Measurements from ENCODE around the gene NEURL3. TPM values are rescaled to one million over a fixed set of nuclear protein-coding genes. Genes with fewer than 3 reads are reported as not detected.

The NEURL3 gene
- total and polyA plus RNA-seq, 2 donors (not counting 1 experiment from before 2014, with no cell fraction given), result not detected

GRCh38 chr2:96470636-96471035, 34.5 kb downstream of the NEURL3 start:
- H2AFZ ChIP-seq (ENCODE audit: low read length), result no peak overlapping the region
- peak overlapping the region in 1 of 4 experiments; percentile 28 for H3K4me3 ChIP-seq (replicated peaks in 1 of 4; ENCODE audit: control extremely low read depth in 1 of 4, insufficient read depth in 1 of 4, low read depth in 3 of 4, low read length in 4 of 4)
- peak; percentile 18 to 31 for DNase-seq (ENCODE audit: low read depth in 2 of 2)
- H3K27ac ChIP-seq (ENCODE audit: insufficient read depth, low read length), result no peak overlapping the region
- no peaks in the 10 kb centered on the region for H3K79me2 ChIP-seq (ENCODE audit: control insufficient read depth, insufficient read depth, low read length)
- no peaks in the 10 kb centered on the region for H4K20me1 ChIP-seq (ENCODE audit: control insufficient read depth, extremely low read depth, insufficient read depth, low read length)
- no peaks in the 10 kb centered on the region for H3K4me1 ChIP-seq (ENCODE audit: control insufficient read depth, extremely low read depth, insufficient read depth, low read length)
- H3K9me3 ChIP-seq (ENCODE audit: control insufficient read depth, insufficient read depth, low read depth, low read length), result no peaks in the 10 kb centered on the region
- no peak overlapping the region for H3K9ac ChIP-seq (ENCODE audit: insufficient read depth, low read length)
- peaks cover 2% of the 10 kb centered on the region for H3K27me3 ChIP-seq (ENCODE audit: control insufficient read depth, insufficient read depth, low read length)
- H3K4me2 ChIP-seq (ENCODE audit: extremely low read depth, insufficient read depth, low read length), result peak overlapping the region; percentile 51
- no peak for TF ChIP-seq EZH2 (IDR thresholded peaks at IDR 0.05; ENCODE audit: low read length, missing control alignments)
- TF ChIP-seq, protein P1, sequence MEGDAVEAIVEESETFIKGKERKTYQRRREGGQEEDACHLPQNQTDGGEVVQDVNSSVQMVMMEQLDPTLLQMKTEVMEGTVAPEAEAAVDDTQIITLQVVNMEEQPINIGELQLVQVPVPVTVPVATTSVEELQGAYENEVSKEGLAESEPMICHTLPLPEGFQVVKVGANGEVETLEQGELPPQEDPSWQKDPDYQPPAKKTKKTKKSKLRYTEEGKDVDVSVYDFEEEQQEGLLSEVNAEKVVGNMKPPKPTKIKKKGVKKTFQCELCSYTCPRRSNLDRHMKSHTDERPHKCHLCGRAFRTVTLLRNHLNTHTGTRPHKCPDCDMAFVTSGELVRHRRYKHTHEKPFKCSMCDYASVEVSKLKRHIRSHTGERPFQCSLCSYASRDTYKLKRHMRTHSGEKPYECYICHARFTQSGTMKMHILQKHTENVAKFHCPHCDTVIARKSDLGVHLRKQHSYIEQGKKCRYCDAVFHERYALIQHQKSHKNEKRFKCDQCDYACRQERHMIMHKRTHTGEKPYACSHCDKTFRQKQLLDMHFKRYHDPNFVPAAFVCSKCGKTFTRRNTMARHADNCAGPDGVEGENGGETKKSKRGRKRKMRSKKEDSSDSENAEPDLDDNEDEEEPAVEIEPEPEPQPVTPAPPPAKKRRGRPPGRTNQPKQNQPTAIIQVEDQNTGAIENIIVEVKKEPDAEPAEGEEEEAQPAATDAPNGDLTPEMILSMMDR (conservative IDR thresholded peaks at IDR 0.05 in 1 of 2, IDR thresholded peaks at IDR 0.05 in 1 of 2; ENCODE audit: low read depth in 1 of 2, low read length in 2 of 2), result peak; percentile 41 to 70
- no peaks in the 10 kb centered on the region for H3K36me3 ChIP-seq (ENCODE audit: control insufficient read depth, insufficient read depth, low read length)

- Histone ChIP-seq H2AFZ (ENCODE audit: low read length) (no peak overlapping the region), H4K20me1 (ENCODE audit: control insufficient read depth, extremely low read depth, insufficient read depth, low read length) (no peaks in the 10 kb centered on the region), H3K4me3 (replicated peaks in 1 of 4; ENCODE audit: control extremely low read depth in 1 of 4, insufficient read depth in 1 of 4, low read depth in 3 of 4, low read length in 4 of 4) (peak overlapping the region in 1 of 4 experiments; percentile 28), H3K9ac (ENCODE audit: insufficient read depth, low read length) (no peak overlapping the region), H3K27me3 (ENCODE audit: control insufficient read depth, insufficient read depth, low read length) (peaks cover 2% of the 10 kb centered on the region), H3K36me3 (ENCODE audit: control insufficient read depth, insufficient read depth, low read length) (no peaks in the 10 kb centered on the region), H3K79me2 (ENCODE audit: control insufficient read depth, insufficient read depth, low read length) (no peaks in the 10 kb centered on the region), H3K4me2 (ENCODE audit: extremely low read depth, insufficient read depth, low read length) (no peak overlapping the region), H3K4me1 (ENCODE audit: control insufficient read depth, extremely low read depth, insufficient read depth, low read length) (no peaks in the 10 kb centered on the region), H3K9me3 (ENCODE audit: control insufficient read depth, insufficient read depth, low read depth, low read length) (no peaks in the 10 kb centered on the region), H3K27ac (ENCODE audit: insufficient read depth, low read length) (no peak overlapping the region)
- TF ChIP-seq EZH2 (IDR thresholded peaks at IDR 0.05; ENCODE audit: low read length, missing control alignments), result no peak
- TF ChIP-seq, protein P1 (conservative IDR thresholded peaks at IDR 0.05 in 1 of 2, IDR thresholded peaks at IDR 0.05 in 1 of 2; ENCODE audit: low read depth in 1 of 2, low read length in 2 of 2), result no peak
- DNase-seq (ENCODE audit: low read depth in 2 of 2), result no peak
These were observed 35.0 kb downstream of the NEURL3 start for GRCh38 chr2:96470109-96470508.

- DNase-seq (ENCODE audit: low read depth in 2 of 2), result no peak
- peaks cover 2% of the 10 kb centered on the region for H3K27me3 ChIP-seq (ENCODE audit: control insufficient read depth, insufficient read depth, low read length)
- H3K4me3 ChIP-seq (replicated peaks in 1 of 4; ENCODE audit: control extremely low read depth in 1 of 4, insufficient read depth in 1 of 4, low read depth in 3 of 4, low read length in 4 of 4), result no peak overlapping the region
- H3K36me3 ChIP-seq (ENCODE audit: control insufficient read depth, insufficient read depth, low read length), result no peaks in the 10 kb centered on the region
- no peak overlapping the region for H3K9ac ChIP-seq (ENCODE audit: insufficient read depth, low read length)
- no peaks in the 10 kb centered on the region for H3K4me1 ChIP-seq (ENCODE audit: control insufficient read depth, extremely low read depth, insufficient read depth, low read length)
- no peak overlapping the region for H3K27ac ChIP-seq (ENCODE audit: insufficient read depth, low read length)
- no peak overlapping the region for H2AFZ ChIP-seq (ENCODE audit: low read length)
- no peak for TF ChIP-seq EZH2 (IDR thresholded peaks at IDR 0.05; ENCODE audit: low read length, missing control alignments)
- TF ChIP-seq, protein P1 (conservative IDR thresholded peaks at IDR 0.05 in 1 of 2, IDR thresholded peaks at IDR 0.05 in 1 of 2; ENCODE audit: low read depth in 1 of 2, low read length in 2 of 2), result no peak
- no peaks in the 10 kb centered on the region for H3K79me2 ChIP-seq (ENCODE audit: control insufficient read depth, insufficient read depth, low read length)
- no peaks in the 10 kb centered on the region for H3K9me3 ChIP-seq (ENCODE audit: control insufficient read depth, insufficient read depth, low read depth, low read length)
- no peak overlapping the region for H3K4me2 ChIP-seq (ENCODE audit: extremely low read depth, insufficient read depth, low read length)
- H4K20me1 ChIP-seq (ENCODE audit: control insufficient read depth, extremely low read depth, insufficient read depth, low read length), result no peaks in the 10 kb centered on the region
These were observed 36.3 kb downstream of the NEURL3 start for GRCh38 chr2:96468904-96469303.
